Immature natural killer cell (primary cell): ENCODE results near the gene TRIM27. TPM values are rescaled to one million over a fixed set of nuclear protein-coding genes. Genes with fewer than 3 reads are reported as not detected.
"Not testable (repeated sequence)": the region's sequence is repeated elsewhere in the genome, so short reads cannot be mapped to it uniquely, and the experiment has no call there.

Experiments
- DNase-seq, 3 donors: peaks; one replicate each; pipeline ENCODE4 v3.0.0; 2022; ENCODE audit warnings: mixed read lengths in 1 of 3
- H3K27ac Mint-ChIP-seq, 6 donors: one replicate each; pipeline ENCODE4 v1.8.0; 2020; ENCODE audit warnings: mixed read lengths in 6 of 6, mild to moderate bottlenecking in 5 of 6, inconsistent platforms in 4 of 6, moderate library complexity in 3 of 6
- H3K27me3 Mint-ChIP-seq, 3 donors: one replicate each; pipeline ENCODE4 v1.8.0; 2020 to 2021; ENCODE audit warnings: low read depth in 3 of 3, mild to moderate bottlenecking in 3 of 3, mixed read lengths in 3 of 3, moderate library complexity in 3 of 3, inconsistent platforms in 1 of 3
- H3K36me3 Mint-ChIP-seq, 3 donors: one replicate each; pipeline ENCODE4 v1.8.0; 2020; ENCODE audit warnings: mixed read lengths in 3 of 3, inconsistent platforms in 2 of 3, mild to moderate bottlenecking in 2 of 3
- H3K4me1 Mint-ChIP-seq, 2 donors: one replicate each; pipeline ENCODE4 v1.8.0; 2020; ENCODE audit warnings: inconsistent platforms in 2 of 2, mild to moderate bottlenecking in 2 of 2, mixed read lengths in 2 of 2, moderate library complexity in 1 of 2
- H3K4me3 Mint-ChIP-seq, 5 donors: one replicate each; pipeline ENCODE4 v1.8.0; 2020; ENCODE audit warnings: mild to moderate bottlenecking in 5 of 5, mixed read lengths in 5 of 5, inconsistent platforms in 3 of 5, moderate library complexity in 3 of 5
- H3K9me3 Mint-ChIP-seq, 6 donors: one replicate each; pipeline ENCODE4 v1.8.0; 2020; ENCODE audit warnings: mild to moderate bottlenecking in 6 of 6, mixed read lengths in 6 of 6, inconsistent platforms in 4 of 6, moderate library complexity in 3 of 6
- polyA plus RNA-seq, 3 donors: library from polyadenylated mRNA; unstranded; fragments of 300-500 nt; fragmentation: Illumina TruSeq; gene quantifications; one replicate each; pipeline ENCODE4 v1.2.3, GENCODE V29; 2021

Gene TRIM27
- 10 to 100 TPM; 30.2 to 51.1 (median 43.0) TPM for polyA plus RNA-seq

- peaks cover 33 to 42% of the 10 kb centered on the region in 2 donors for H3K4me1 Mint-ChIP-seq
- H3K4me3 Mint-ChIP-seq: peak within 1 kb of the TSS; percentile 90 to 94 (median 93)
- DNase-seq: peak; percentile 80 to 81 (median 80)
- H3K27me3 Mint-ChIP-seq: peaks cover 0 to 4% (median 2%) of the 10 kb centered on the region in 3 donors
- H3K36me3 Mint-ChIP-seq: peaks cover 8 to 16% (median 15%) of the 10 kb centered on the region in 3 donors
- H3K27ac Mint-ChIP-seq: peak within 1 kb of the TSS; percentile 87 to 95 (median 94)
- no peaks in the 10 kb centered on the region for H3K9me3 Mint-ChIP-seq
Observed at GRCh38 chr6:28923318-28924102, at the start of gene TRIM27. TSS of gene TRIM27 (minus strand) at chr6:28923985. CDS start at chr6:28923632, 353 bp downstream.

- H3K36me3 Mint-ChIP-seq, DNase-seq, H3K4me1 Mint-ChIP-seq, H3K4me3 Mint-ChIP-seq, H3K27ac Mint-ChIP-seq: not testable (repeated sequence)
- Mint-ChIP-seq H3K27me3 (peaks cover 10 to 28% (median 15%) of the 10 kb centered on the region in 3 donors), H3K9me3 (peaks cover 0 to 22% (median 5%) of the 10 kb centered on the region in 6 donors)
Observed at GRCh38 chr6:28970056-28970455, 46.3 kb upstream of the TRIM27 start.

- Mint-ChIP-seq H3K4me3 (no peak overlapping the region), H3K27ac (no peak overlapping the region), H3K4me1 (no peaks in the 10 kb centered on the region), H3K36me3 (peaks cover 0 to 3% (median 0%) of the 10 kb centered on the region in 3 donors), H3K9me3 (peaks cover 0 to 22% (median 5%) of the 10 kb centered on the region in 6 donors), H3K27me3 (peaks cover 13 to 29% (median 15%) of the 10 kb centered on the region in 3 donors)
- no peak for DNase-seq
Observed at GRCh38 chr6:28969129-28969528, 45.3 kb upstream of the TRIM27 start.

GRCh38 chr6:28968476-28968875, 44.7 kb upstream of the TRIM27 start:
- H3K4me3 Mint-ChIP-seq: no peak overlapping the region
- no peak overlapping the region for H3K27ac Mint-ChIP-seq
- peaks cover 0 to 3% (median 0%) of the 10 kb centered on the region in 3 donors for H3K36me3 Mint-ChIP-seq
- H3K9me3 Mint-ChIP-seq: peaks cover 0 to 22% (median 5%) of the 10 kb centered on the region in 6 donors
- H3K4me1 Mint-ChIP-seq: no peaks in the 10 kb centered on the region
- DNase-seq: no peak
- H3K27me3 Mint-ChIP-seq: peaks cover 13 to 31% (median 15%) of the 10 kb centered on the region in 3 donors

- DNase-seq: no peak
- peaks cover 11 to 38% (median 12%) of the 10 kb centered on the region in 3 donors for H3K27me3 Mint-ChIP-seq
- H3K4me3 Mint-ChIP-seq: no peak overlapping the region
- peaks cover 0 to 22% (median 6%) of the 10 kb centered on the region in 6 donors for H3K9me3 Mint-ChIP-seq
- no peaks in the 10 kb centered on the region for H3K4me1 Mint-ChIP-seq
- H3K36me3 Mint-ChIP-seq: peaks cover 0 to 3% (median 0%) of the 10 kb centered on the region in 3 donors
- H3K27ac Mint-ChIP-seq: no peak overlapping the region
Observed at GRCh38 chr6:28965706-28966105, 41.9 kb upstream of the TRIM27 start.

GRCh38 chr6:28960846-28961500, 37.2 kb upstream of the TRIM27 start:
- Mint-ChIP-seq H3K4me3 (no peak overlapping the region), H3K4me1 (no peaks in the 10 kb centered on the region), H3K9me3 (peaks cover 0 to 3% (median 0%) of the 10 kb centered on the region in 6 donors), H3K27ac (no peak overlapping the region), H3K36me3 (no peaks in the 10 kb centered on the region), H3K27me3 (peaks cover 2 to 35% (median 7%) of the 10 kb centered on the region in 3 donors)
- DNase-seq: no peak

GRCh38 chr6:28958561-28959243, 34.9 kb upstream of the TRIM27 start:
- not testable (repeated sequence) for H3K36me3 Mint-ChIP-seq, H3K27ac Mint-ChIP-seq, DNase-seq, H3K4me3 Mint-ChIP-seq, H3K9me3 Mint-ChIP-seq
- peaks cover 10 to 18% of the 10 kb centered on the region in 2 donors for H3K4me1 Mint-ChIP-seq
- H3K27me3 Mint-ChIP-seq: peaks cover 1 to 37% (median 13%) of the 10 kb centered on the region in 3 donors

GRCh38 chr6:28957795-28958314, 34.1 kb upstream of the TRIM27 start:
- not testable (repeated sequence) for H3K36me3 Mint-ChIP-seq, H3K9me3 Mint-ChIP-seq, DNase-seq, H3K4me3 Mint-ChIP-seq, H3K27ac Mint-ChIP-seq
- Mint-ChIP-seq H3K4me1 (peaks cover 15 to 24% of the 10 kb centered on the region in 2 donors), H3K27me3 (peaks cover 4 to 42% (median 14%) of the 10 kb centered on the region in 3 donors)

- no peak overlapping the region for H3K27ac Mint-ChIP-seq
Observed at GRCh38 chr6:28956331-28956730, 32.5 kb upstream of the TRIM27 start.

GRCh38 chr6:28953585-28954258, 29.9 kb upstream of the TRIM27 start:
- Mint-ChIP-seq H3K27ac (peak overlapping the region in 1 of 6 donors; percentile 17), H3K9me3 (peaks cover 0 to 4% (median 0%) of the 10 kb centered on the region in 6 donors), H3K4me1 (peaks cover 15 to 24% of the 10 kb centered on the region in 2 donors), H3K27me3 (peaks cover 9 to 33% (median 17%) of the 10 kb centered on the region in 3 donors), H3K36me3 (no peaks in the 10 kb centered on the region), H3K4me3 (peak overlapping the region; percentile 33 to 64 (median 59))
- no peak for DNase-seq

More at GRCh38 chr6:28956331-28956730, 32.5 kb upstream of the TRIM27 start:
- DNase-seq: no peak
- H3K9me3 Mint-ChIP-seq: peaks cover 0 to 5% (median 0%) of the 10 kb centered on the region in 6 donors
- H3K36me3 Mint-ChIP-seq: no peaks in the 10 kb centered on the region
- H3K4me3 Mint-ChIP-seq: no peak overlapping the region
- H3K4me1 Mint-ChIP-seq: peaks cover 15 to 24% of the 10 kb centered on the region in 2 donors
- peaks cover 4 to 38% (median 17%) of the 10 kb centered on the region in 3 donors for H3K27me3 Mint-ChIP-seq

GRCh38 chr6:28953039-28953584, 29.3 kb upstream of the TRIM27 start:
- H3K9me3 Mint-ChIP-seq: peaks cover 0 to 4% (median 0%) of the 10 kb centered on the region in 6 donors
- H3K4me3 Mint-ChIP-seq: peak overlapping the region; percentile 33 to 64 (median 59)
- no peak overlapping the region for H3K27ac Mint-ChIP-seq
- DNase-seq: peak; percentile 25 to 50 (median 37)
- peaks cover 15 to 24% of the 10 kb centered on the region in 2 donors for H3K4me1 Mint-ChIP-seq
- H3K27me3 Mint-ChIP-seq: peaks cover 9 to 30% (median 17%) of the 10 kb centered on the region in 3 donors
- no peaks in the 10 kb centered on the region for H3K36me3 Mint-ChIP-seq

- Mint-ChIP-seq H3K27me3 (peaks cover 7 to 20% (median 15%) of the 10 kb centered on the region in 3 donors), H3K4me1 (peaks cover 12 to 17% of the 10 kb centered on the region in 2 donors)
- not testable (repeated sequence) for H3K27ac Mint-ChIP-seq
Observed at GRCh38 chr6:28949656-28950195, 25.9 kb upstream of the TRIM27 start.

More at GRCh38 chr6:28949656-28950195, 25.9 kb upstream of the TRIM27 start:
- H3K9me3 Mint-ChIP-seq, H3K4me3 Mint-ChIP-seq, H3K36me3 Mint-ChIP-seq, DNase-seq: not testable (repeated sequence)
